Measurements from ENCODE around the gene STPG4.
"Not testable (repeated sequence)": the region's sequence is repeated elsewhere in the genome, so short reads cannot be mapped to it uniquely, and the experiment has no call there.

STPG4 gene

DNA sequence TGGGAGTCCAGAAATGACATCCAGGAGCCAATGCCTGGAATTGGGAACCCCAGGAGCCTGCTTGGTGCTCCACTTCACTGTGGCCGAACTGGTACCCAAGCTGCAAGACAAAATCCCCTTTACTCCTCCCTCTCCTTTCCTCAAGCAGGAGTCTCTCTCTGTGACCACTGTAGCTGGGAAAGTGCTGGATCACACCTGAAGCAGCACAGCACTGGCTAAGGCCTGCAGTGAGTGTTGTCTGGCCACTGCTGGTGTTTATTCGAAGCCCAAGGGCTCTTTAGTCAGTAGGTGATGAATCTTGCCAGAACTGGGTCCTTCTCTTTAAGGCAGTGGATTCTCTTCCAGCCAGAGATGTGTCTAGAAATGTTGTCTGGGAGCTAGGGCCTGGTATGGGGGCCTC, 26.4 kb downstream of the STPG4 start:
- H3K4me3 ChIP-seq (ENCODE audit: low read depth, low read length), result no peak overlapping the region
- TF ChIP-seq, protein P1, sequence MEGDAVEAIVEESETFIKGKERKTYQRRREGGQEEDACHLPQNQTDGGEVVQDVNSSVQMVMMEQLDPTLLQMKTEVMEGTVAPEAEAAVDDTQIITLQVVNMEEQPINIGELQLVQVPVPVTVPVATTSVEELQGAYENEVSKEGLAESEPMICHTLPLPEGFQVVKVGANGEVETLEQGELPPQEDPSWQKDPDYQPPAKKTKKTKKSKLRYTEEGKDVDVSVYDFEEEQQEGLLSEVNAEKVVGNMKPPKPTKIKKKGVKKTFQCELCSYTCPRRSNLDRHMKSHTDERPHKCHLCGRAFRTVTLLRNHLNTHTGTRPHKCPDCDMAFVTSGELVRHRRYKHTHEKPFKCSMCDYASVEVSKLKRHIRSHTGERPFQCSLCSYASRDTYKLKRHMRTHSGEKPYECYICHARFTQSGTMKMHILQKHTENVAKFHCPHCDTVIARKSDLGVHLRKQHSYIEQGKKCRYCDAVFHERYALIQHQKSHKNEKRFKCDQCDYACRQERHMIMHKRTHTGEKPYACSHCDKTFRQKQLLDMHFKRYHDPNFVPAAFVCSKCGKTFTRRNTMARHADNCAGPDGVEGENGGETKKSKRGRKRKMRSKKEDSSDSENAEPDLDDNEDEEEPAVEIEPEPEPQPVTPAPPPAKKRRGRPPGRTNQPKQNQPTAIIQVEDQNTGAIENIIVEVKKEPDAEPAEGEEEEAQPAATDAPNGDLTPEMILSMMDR (IDR thresholded peaks at IDR 0.05; ENCODE audit: low read depth, low read length), result no peak

DNA sequence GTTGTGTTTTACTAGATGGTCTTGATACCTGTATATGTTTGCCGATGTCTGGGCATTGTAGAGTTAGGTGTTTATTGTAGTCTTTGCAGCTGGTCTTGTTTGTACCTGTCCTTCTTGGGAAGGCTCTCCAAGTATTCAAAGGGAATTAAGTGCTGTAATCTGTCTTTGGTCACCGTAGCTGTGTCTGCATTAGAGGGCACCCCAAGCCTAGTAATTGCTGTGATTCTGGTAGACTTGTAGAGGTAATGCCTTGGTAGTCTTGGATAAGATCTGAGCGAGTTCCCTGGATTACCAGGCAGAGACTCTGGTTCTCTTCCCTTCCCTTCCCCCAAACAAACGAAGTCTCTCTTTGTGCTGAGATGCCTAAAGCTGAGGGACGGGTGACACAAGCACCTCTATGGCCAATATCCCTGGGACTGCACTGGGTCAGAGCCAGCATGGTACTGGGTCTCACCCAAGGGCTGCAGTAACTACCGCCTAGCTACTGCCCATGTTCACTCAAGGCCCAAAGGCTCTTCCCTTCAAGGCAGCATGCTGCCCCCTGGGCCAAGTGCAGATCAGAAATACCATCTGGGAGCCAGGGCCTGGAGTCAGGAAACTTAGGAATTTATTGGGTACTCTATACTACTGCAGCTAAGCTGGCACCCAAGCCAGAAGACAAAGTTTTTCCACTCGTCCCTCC, 27.1 kb downstream of the STPG4 start:
- TF ChIP-seq, protein P1 (IDR thresholded peaks at IDR 0.05; ENCODE audit: low read depth, low read length), result no peak
- no peak overlapping the region for H3K4me3 ChIP-seq (ENCODE audit: low read depth, low read length)

DNA sequence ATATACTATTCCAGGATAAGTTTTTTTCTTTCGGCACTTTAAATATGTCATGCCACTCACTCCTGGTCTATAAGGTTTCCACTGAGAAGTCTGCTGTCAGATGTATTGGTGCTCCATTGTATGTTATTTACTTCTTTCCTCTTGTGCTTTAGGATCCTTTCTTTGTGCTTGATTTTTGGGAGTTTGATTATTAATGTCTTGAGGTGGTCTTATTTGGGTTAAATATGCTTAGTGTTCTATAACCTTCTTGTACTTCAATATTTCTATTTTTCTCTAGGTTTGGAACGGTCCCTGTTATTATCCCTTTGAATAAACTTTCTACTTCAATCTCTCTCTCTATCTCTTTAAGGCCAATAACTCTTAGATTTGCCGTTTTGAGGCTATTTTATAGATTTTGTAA, 28.3 kb downstream of the STPG4 start:
- TF ChIP-seq, protein P1 (IDR thresholded peaks at IDR 0.05; ENCODE audit: low read depth, low read length), result no peak
- no peak overlapping the region for H3K4me3 ChIP-seq (ENCODE audit: low read depth, low read length)

DNA sequence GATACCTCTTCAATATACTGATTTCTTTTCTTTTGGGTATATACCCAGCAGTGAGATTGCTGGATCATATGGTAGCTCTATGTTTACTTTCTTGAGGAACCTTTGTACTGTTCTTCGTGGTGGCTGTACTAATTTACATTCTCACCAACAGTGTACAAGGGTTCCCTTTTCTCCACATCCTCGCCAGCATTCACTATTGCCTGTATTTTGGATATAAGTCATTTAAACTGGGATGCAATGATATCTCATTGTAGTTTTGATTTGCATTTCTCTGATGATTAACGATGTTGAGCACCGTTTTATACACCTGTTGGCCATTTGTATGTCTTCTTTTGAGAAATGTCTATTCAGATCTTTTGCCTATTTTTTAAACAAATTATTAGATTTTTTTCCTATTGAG, 30.4 kb downstream of the STPG4 start:
- not testable (repeated sequence) for H3K4me3 ChIP-seq (ENCODE audit: low read depth, low read length)

DNA sequence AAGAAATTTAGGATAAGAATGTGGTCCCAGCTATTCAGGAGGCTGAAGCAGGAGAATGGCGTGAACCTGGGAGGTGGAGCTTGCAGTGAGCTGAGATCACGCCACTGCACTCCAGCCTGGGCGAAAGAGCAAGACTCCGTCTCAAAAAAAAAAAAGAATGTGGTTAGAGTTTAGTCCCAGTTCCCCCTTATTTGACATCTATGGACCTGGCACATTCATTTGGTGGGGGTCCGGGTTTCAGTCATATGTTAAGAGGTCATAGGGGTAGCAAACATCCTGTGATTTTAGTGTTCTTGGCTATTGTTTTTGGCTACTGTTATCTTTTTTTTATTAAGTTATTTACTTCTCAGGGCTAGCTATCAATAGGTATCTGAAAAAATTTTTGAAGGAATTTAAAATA, 34.7 kb downstream of the STPG4 start:
- H3K4me3 ChIP-seq (ENCODE audit: low read depth, low read length), result not testable (repeated sequence)

DNA sequence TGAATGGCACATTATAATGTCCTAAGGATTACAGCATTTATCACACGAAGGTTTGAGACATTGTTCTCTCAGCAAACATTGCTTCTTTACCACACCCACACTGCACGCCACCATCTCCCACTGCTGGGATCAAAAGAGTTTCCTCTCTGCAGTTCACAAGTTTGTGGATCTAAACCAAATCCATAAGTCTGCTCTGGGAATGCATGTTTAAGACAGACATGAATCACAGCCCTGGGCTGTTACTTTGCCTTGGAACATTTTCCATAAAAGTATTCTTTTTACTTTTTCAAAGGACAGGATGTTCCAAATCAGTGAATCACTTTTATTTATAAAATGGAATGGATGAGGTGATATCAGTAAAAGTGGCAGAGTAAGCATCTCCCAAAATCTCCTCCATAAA, 36.1 kb downstream of the STPG4 start:
- TF ChIP-seq, protein P1 (IDR thresholded peaks at IDR 0.05; ENCODE audit: low read depth, low read length), result no peak
- no peak overlapping the region for H3K4me3 ChIP-seq (ENCODE audit: low read depth, low read length)

DNA sequence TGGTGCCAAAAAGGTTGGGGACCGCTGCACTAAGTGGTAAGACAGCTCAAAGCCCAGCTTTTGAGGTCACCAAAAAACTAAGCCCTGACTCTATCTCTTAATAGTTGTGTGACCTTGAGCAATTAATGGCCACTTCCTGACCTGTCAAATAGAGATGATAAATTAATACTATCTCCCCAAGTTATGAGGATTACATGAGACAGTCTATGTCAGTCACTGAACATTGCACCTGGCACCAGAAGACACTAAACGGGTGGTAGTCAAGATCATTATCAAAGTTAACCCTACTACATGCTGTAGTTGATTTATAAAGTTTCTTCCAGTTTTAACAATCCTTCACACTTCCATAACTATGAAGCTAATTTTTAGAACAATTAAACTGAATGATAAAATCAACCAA, 36.5 kb downstream of the STPG4 start:
- TF ChIP-seq, protein P1 (IDR thresholded peaks at IDR 0.05; ENCODE audit: low read depth, low read length), result no peak
- no peak overlapping the region for H3K4me3 ChIP-seq (ENCODE audit: low read depth, low read length)

DNA sequence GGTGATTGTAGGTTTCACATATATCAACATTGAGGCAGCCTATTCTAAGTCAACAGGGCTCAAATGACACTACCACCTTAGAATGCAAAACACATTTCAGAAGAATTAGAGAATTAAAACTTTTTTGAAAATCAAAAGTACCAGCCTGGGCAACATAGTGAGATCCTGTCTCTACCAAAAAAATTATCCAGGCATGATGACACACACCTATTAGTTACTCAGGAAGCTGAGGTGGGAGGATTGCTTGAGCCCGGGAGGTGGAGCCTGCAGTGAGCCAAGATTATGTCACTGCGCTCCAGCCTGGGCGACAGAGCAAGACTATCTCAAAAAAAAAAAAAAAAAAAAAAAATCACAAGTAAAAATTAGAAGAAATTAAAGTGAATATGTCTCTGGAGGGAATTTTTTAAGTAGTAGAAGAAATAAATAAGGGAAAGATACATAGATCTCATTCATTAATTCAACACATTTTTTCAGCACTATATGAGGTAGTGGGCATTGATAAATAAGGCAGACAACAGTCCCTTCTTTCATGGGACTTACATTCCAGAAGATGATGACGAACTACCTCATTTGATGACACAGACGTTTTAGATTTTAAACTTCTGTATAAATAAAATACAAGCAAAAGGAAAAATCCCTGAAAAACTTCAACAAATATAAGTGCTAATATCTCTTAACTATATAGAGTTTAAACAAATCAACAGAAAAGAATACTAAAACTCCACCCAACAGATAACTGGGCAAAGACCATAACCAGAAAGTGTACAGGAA, 42.3 kb downstream of the STPG4 start:
- TF ChIP-seq, protein P1 (IDR thresholded peaks at IDR 0.05; ENCODE audit: low read depth, low read length), result no peak
- H3K4me3 ChIP-seq (ENCODE audit: low read depth, low read length), result no peak overlapping the region
